GM21737 (cell line): ENCODE measurements around the gene TCAF1.
"Not testable (repeated sequence)": the region's sequence is repeated elsewhere in the genome, so short reads cannot be mapped to it uniquely, and the experiment has no call there.

ENCODE experiments used
- ATAC-seq: cut with Tn5 transposase; IDR thresholded peaks from one replicate; pipeline ENCODE4 v1.9.1; 2021; ENCODE audit warnings: mild to moderate bottlenecking, moderate library complexity; ENCODE audit not compliant: unreplicated experiment

The TCAF1 gene

GRCh38 chr7:143902332-143902899 lies 440 bp upstream of the TCAF1 start:
- ATAC-seq, result no peak

- ATAC-seq, result peak; percentile 28
These were observed 676 bp downstream of the TCAF1 start for GRCh38 chr7:143901332-143901667.

- ATAC-seq, result no peak
These were observed 1.7 kb downstream of the TCAF1 start for GRCh38 chr7:143900230-143900766.

- ATAC-seq, result no peak
These were observed 3.2 kb downstream of the TCAF1 start for GRCh38 chr7:143898810-143899209.

- no peak for ATAC-seq
These were observed 5.3 kb downstream of the TCAF1 start for GRCh38 chr7:143896667-143897066.

GRCh38 chr7:143892527-143893300 lies 9.3 kb downstream of the TCAF1 start:
- peak; percentile 99 for ATAC-seq

- ATAC-seq, result no peak
These were observed 10.5 kb downstream of the TCAF1 start for GRCh38 chr7:143891457-143891856.

- no peak for ATAC-seq
These were observed 11.4 kb downstream of the TCAF1 start for GRCh38 chr7:143890558-143890957.

- no peak for ATAC-seq
These were observed 12.9 kb downstream of the TCAF1 start for GRCh38 chr7:143889068-143889467.

GRCh38 chr7:143886826-143887477 lies 15.0 kb downstream of the TCAF1 start:
- no peak for ATAC-seq

- no peak for ATAC-seq
These were observed 16.0 kb downstream of the TCAF1 start for GRCh38 chr7:143885951-143886350.

- peak; percentile 83 for ATAC-seq
These were observed 16.9 kb downstream of the TCAF1 start for GRCh38 chr7:143884969-143885559.

GRCh38 chr7:143884241-143884968 lies 17.6 kb downstream of the TCAF1 start:
- no peak for ATAC-seq

GRCh38 chr7:143882604-143883078 lies 19.3 kb downstream of the TCAF1 start:
- ATAC-seq, result no peak

GRCh38 chr7:143882020-143882603 lies 19.9 kb downstream of the TCAF1 start:
- ATAC-seq, result no peak

- ATAC-seq, result no peak
These were observed 23.1 kb downstream of the TCAF1 start for GRCh38 chr7:143878884-143879283.

- ATAC-seq, result no peak
These were observed 24.9 kb downstream of the TCAF1 start for GRCh38 chr7:143877098-143877497.

- ATAC-seq, result no peak
These were observed 25.8 kb downstream of the TCAF1 start for GRCh38 chr7:143876218-143876617.

- not testable (repeated sequence) for ATAC-seq
These were observed 28.7 kb downstream of the TCAF1 start for GRCh38 chr7:143873242-143873641.

GRCh38 chr7:143871534-143871933 lies 30.4 kb downstream of the TCAF1 start:
- ATAC-seq, result not testable (repeated sequence)
